Glutamatergic neuron (in vitro differentiated cells): Measurements from ENCODE around the gene PRR14L. TPM values are rescaled to one million over a fixed set of nuclear protein-coding genes. Genes with fewer than 3 reads are reported as not detected.
"Not testable (repeated sequence)": the region's sequence is repeated elsewhere in the genome, so short reads cannot be mapped to it uniquely, and the experiment has no call there.

Experiments
- DNase-seq: peaks from one replicate; pipeline ENCODE4 v3.0.0; 2022
- H3K27ac Mint-ChIP-seq: one replicate; pipeline ENCODE4 v1.8.0; 2020; ENCODE audit warnings: mild to moderate bottlenecking, mixed read lengths, inconsistent platforms; ENCODE audit not compliant: unreplicated experiment
- H3K27me3 Mint-ChIP-seq: one replicate; pipeline ENCODE4 v1.8.0; 2020; ENCODE audit warnings: mild to moderate bottlenecking, moderate library complexity, mixed read lengths, inconsistent platforms; ENCODE audit not compliant: unreplicated experiment
- H3K36me3 Mint-ChIP-seq: one replicate; pipeline ENCODE4 v1.8.0; 2020; ENCODE audit warnings: mild to moderate bottlenecking, mixed read lengths, inconsistent platforms; ENCODE audit not compliant: unreplicated experiment
- H3K4me1 Mint-ChIP-seq: one replicate; pipeline ENCODE4 v1.8.0; 2020; ENCODE audit warnings: mild to moderate bottlenecking, low read depth, mixed read lengths, inconsistent platforms; ENCODE audit not compliant: unreplicated experiment
- H3K4me3 Mint-ChIP-seq: one replicate; pipeline ENCODE4 v1.8.0; 2020; ENCODE audit warnings: mild to moderate bottlenecking, mixed read lengths, inconsistent platforms; ENCODE audit not compliant: unreplicated experiment
- H3K9me3 Mint-ChIP-seq: one replicate; pipeline ENCODE4 v1.8.0; 2020; ENCODE audit warnings: mild to moderate bottlenecking, moderate library complexity, mixed read lengths, inconsistent platforms; ENCODE audit not compliant: unreplicated experiment
- CTCF ChIP-seq: fragments of 200-600 bp; sonication (generic); IDR thresholded peaks from one replicate; pipeline ENCODE4 v1.5.0; 2021; ENCODE audit not compliant: partially characterized antibody, unreplicated experiment
- total RNA-seq: library from RNA; stranded (reverse); fragmentation: NEBNext Ultra II Directional; extraction: Animal tissue kit (Norgen Biotek cat#: 25700); gene quantifications from one replicate; pipeline ENCODE4 v1.2.1, GENCODE V29; 2021; ENCODE audit not compliant: unreplicated experiment

The PRR14L gene
- total RNA-seq, 1 donor from 2014 or later = 104 TPM

- no peaks in the 10 kb centered on the region for H3K4me1 Mint-ChIP-seq
- H3K9me3 Mint-ChIP-seq = no peaks in the 10 kb centered on the region
- no peaks in the 10 kb centered on the region for H3K36me3 Mint-ChIP-seq
- no peaks in the 10 kb centered on the region for H3K27me3 Mint-ChIP-seq
- no peak overlapping the region for H3K4me3 Mint-ChIP-seq
- no peak for DNase-seq
- H3K27ac Mint-ChIP-seq = no peak overlapping the region
- TF ChIP-seq CTCF = no peak
Observed at GRCh38 chr22:31726692-31727091, 23.2 kb downstream of the PRR14L start.

GRCh38 chr22:31723723-31724122 lies 26.2 kb downstream of the PRR14L start:
- no peak for TF ChIP-seq CTCF
- no peaks in the 10 kb centered on the region for H3K9me3 Mint-ChIP-seq
- no peak overlapping the region for H3K4me3 Mint-ChIP-seq
- no peak overlapping the region for H3K27ac Mint-ChIP-seq
- no peaks in the 10 kb centered on the region for H3K27me3 Mint-ChIP-seq
- no peaks in the 10 kb centered on the region for H3K4me1 Mint-ChIP-seq
- H3K36me3 Mint-ChIP-seq = no peaks in the 10 kb centered on the region
- DNase-seq = no peak

- DNase-seq = no peak
- no peak overlapping the region for H3K4me3 Mint-ChIP-seq
- H3K36me3 Mint-ChIP-seq = no peaks in the 10 kb centered on the region
- no peaks in the 10 kb centered on the region for H3K27me3 Mint-ChIP-seq
- no peak for TF ChIP-seq CTCF
- H3K27ac Mint-ChIP-seq = no peak overlapping the region
- no peaks in the 10 kb centered on the region for H3K9me3 Mint-ChIP-seq
- H3K4me1 Mint-ChIP-seq = no peaks in the 10 kb centered on the region
Observed at GRCh38 chr22:31719850-31720471, 30.0 kb downstream of the PRR14L start.

DNA sequence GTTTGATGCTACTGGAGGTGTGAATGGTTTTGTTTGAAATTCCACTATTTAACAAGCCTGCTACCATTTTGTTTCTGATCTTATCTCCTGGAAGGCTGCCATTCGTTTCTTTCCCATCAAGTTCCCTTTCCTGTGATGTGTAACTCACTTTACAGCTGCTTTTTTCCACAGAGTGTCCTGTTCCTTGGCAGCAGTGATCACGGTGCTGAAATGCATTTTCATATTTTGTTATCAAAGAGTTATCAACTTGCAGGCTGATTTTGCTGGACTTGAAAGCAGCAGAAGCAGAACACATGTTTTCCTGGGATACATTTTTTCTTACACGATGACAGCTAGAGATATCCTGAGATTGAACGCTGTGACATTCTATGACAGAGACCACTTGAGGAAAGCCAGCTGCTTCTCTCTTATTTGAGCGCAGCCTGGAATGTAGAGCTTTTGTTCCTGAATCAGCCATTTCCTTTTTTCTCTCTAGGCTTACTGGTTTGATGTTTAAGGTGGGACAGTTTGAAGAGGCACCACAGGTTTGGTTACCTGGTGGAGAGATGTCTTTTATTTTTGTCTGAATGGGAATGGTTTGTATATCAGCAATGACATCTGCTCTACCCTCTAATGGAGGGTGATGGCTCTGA lies 34.7 kb downstream of the PRR14L start:
- no peak for DNase-seq
- Mint-ChIP-seq H3K4me1 (no peaks in the 10 kb centered on the region), H3K36me3 (peaks cover 7% of the 10 kb centered on the region), H3K4me3 (no peak overlapping the region), H3K9me3 (no peaks in the 10 kb centered on the region), H3K27me3 (no peaks in the 10 kb centered on the region), H3K27ac (no peak overlapping the region)
- TF ChIP-seq CTCF = no peak

- H3K36me3 Mint-ChIP-seq, H3K27ac Mint-ChIP-seq, H3K9me3 Mint-ChIP-seq, DNase-seq, H3K4me1 Mint-ChIP-seq, H3K4me3 Mint-ChIP-seq, H3K27me3 Mint-ChIP-seq: not testable (repeated sequence)
Observed at GRCh38 chr22:31711226-31711625, 38.7 kb downstream of the PRR14L start.
